ENCODE data around the gene TUT7. TPM values are rescaled to one million over a fixed set of nuclear protein-coding genes. Genes with fewer than 3 reads are reported as not detected.
A peak's percentile ranks its signal among the peaks of the same experiment; 100 is the strongest.
"Not testable (repeated sequence)": the region's sequence is repeated elsewhere in the genome, so short reads cannot be mapped to it uniquely, and the experiment has no call there.

TUT7 gene
- total and polyA plus RNA-seq, 5 donors from 2014 or later = 17.3 to 75.4 (median 23.5) TPM

GRCh38 chr9:86315078-86315477 lies 39.1 kb downstream of the TUT7 start:
- peaks cover 0 to 2% (median 0%) of the 10 kb centered on the region in 7 donors for H3K9me3 Mint-ChIP-seq
- Histone ChIP-seq H3K36me3 (ENCODE audit: control insufficient read depth, insufficient read depth, low read length) (peaks cover 82% of the 10 kb centered on the region), H3K4me3 (ENCODE audit: low read depth, low read length) (no peak overlapping the region), H3K27me3 (ENCODE audit: control insufficient read depth, insufficient read depth, low read length) (no peaks in the 10 kb centered on the region), H3K27ac (ENCODE audit: insufficient read depth, low read length, poor library complexity, severe bottlenecking) (no peak overlapping the region), H3K4me1 (ENCODE audit: control insufficient read depth, insufficient read depth, low read length, poor library complexity, severe bottlenecking) (no peaks in the 10 kb centered on the region), H3K9me3 (ENCODE audit: control insufficient read depth in 2 of 2, low read length in 2 of 2) (no peaks in the 10 kb centered on the region)
- ATAC-seq (ENCODE audit: low read depth in 2 of 2) (no peak), DNase-seq (no peak)
- H3K36me3 Mint-ChIP-seq = peaks cover 62% of the 10 kb centered on the region
- H3K4me1 Mint-ChIP-seq = peaks cover 0 to 5% (median under 1%) of the 10 kb centered on the region in 4 donors
- H3K4me3 Mint-ChIP-seq = no peak overlapping the region
- no peaks in the 10 kb centered on the region for H3K27me3 Mint-ChIP-seq
- no peak overlapping the region for H3K27ac Mint-ChIP-seq

GRCh38 chr9:86312959-86313358 lies 41.3 kb downstream of the TUT7 start:
- H3K36me3 ChIP-seq (ENCODE audit: control insufficient read depth, insufficient read depth, low read length) = peaks cover 83% of the 10 kb centered on the region
- not testable (repeated sequence) for H3K9me3 ChIP-seq (ENCODE audit: control insufficient read depth in 2 of 2, low read length in 2 of 2); H3K27ac Mint-ChIP-seq; H3K27ac ChIP-seq (ENCODE audit: insufficient read depth, low read length, poor library complexity, severe bottlenecking); ATAC-seq (ENCODE audit: low read depth in 2 of 2); DNase-seq; H3K4me1 Mint-ChIP-seq; H3K4me1 ChIP-seq (ENCODE audit: control insufficient read depth, insufficient read depth, low read length, poor library complexity, severe bottlenecking); H3K4me3 Mint-ChIP-seq; H3K9me3 Mint-ChIP-seq; H3K27me3 ChIP-seq (ENCODE audit: control insufficient read depth, insufficient read depth, low read length); H3K4me3 ChIP-seq (ENCODE audit: low read depth, low read length); H3K27me3 Mint-ChIP-seq
- peaks cover 65% of the 10 kb centered on the region for H3K36me3 Mint-ChIP-seq

- DNase-seq (no peak), ATAC-seq (ENCODE audit: low read depth in 2 of 2) (no peak)
- peaks cover 8 to 17% (median 9%) of the 10 kb centered on the region in 4 donors for H3K4me1 Mint-ChIP-seq
- Histone ChIP-seq H3K4me3 (ENCODE audit: low read depth, low read length) (no peak overlapping the region), H3K36me3 (ENCODE audit: control insufficient read depth, insufficient read depth, low read length) (peaks cover 82% of the 10 kb centered on the region), H3K27me3 (ENCODE audit: control insufficient read depth, insufficient read depth, low read length) (no peaks in the 10 kb centered on the region), H3K4me1 (ENCODE audit: control insufficient read depth, insufficient read depth, low read length, poor library complexity, severe bottlenecking) (peaks cover 10% of the 10 kb centered on the region), H3K9me3 (ENCODE audit: control insufficient read depth in 2 of 2, low read length in 2 of 2) (no peaks in the 10 kb centered on the region), H3K27ac (ENCODE audit: insufficient read depth, low read length, poor library complexity, severe bottlenecking) (no peak overlapping the region)
- no peak overlapping the region for H3K27ac Mint-ChIP-seq
- peaks cover 56% of the 10 kb centered on the region for H3K36me3 Mint-ChIP-seq
- H3K27me3 Mint-ChIP-seq = no peaks in the 10 kb centered on the region
- H3K4me3 Mint-ChIP-seq = no peak overlapping the region
- H3K9me3 Mint-ChIP-seq = peaks cover 0 to 2% (median 0%) of the 10 kb centered on the region in 7 donors
Observed at GRCh38 chr9:86308687-86309086, 45.5 kb downstream of the TUT7 start.

- Mint-ChIP-seq H3K27me3 (no peaks in the 10 kb centered on the region), H3K36me3 (peaks cover 54% of the 10 kb centered on the region), H3K4me3 (no peak overlapping the region), H3K9me3 (no peaks in the 10 kb centered on the region), H3K27ac (peak overlapping the region; percentile 60 to 79 (median 77)), H3K4me1 (peaks cover 15 to 26% (median 21%) of the 10 kb centered on the region in 4 donors)
- DNase-seq = no peak
- peaks cover 95% of the 10 kb centered on the region for H3K36me3 ChIP-seq (ENCODE audit: control insufficient read depth, insufficient read depth, low read length)
- H3K9me3 ChIP-seq (ENCODE audit: control insufficient read depth in 2 of 2, low read length in 2 of 2) = no peaks in the 10 kb centered on the region
- ATAC-seq (ENCODE audit: low read depth in 2 of 2) = no peak
- peak overlapping the region; percentile 39 for H3K27ac ChIP-seq (ENCODE audit: insufficient read depth, low read length, poor library complexity, severe bottlenecking)
- peaks cover 16% of the 10 kb centered on the region for H3K4me1 ChIP-seq (ENCODE audit: control insufficient read depth, insufficient read depth, low read length, poor library complexity, severe bottlenecking)
- no peaks in the 10 kb centered on the region for H3K27me3 ChIP-seq (ENCODE audit: control insufficient read depth, insufficient read depth, low read length)
- H3K4me3 ChIP-seq (ENCODE audit: low read depth, low read length) = no peak overlapping the region
Observed at GRCh38 chr9:86304236-86304730, 49.9 kb downstream of the TUT7 start.

- Mint-ChIP-seq H3K27ac (peak overlapping the region; percentile 72 to 85 (median 77)), H3K36me3 (peaks cover 53% of the 10 kb centered on the region), H3K4me1 (peaks cover 15 to 26% (median 21%) of the 10 kb centered on the region in 4 donors), H3K4me3 (peak overlapping the region in 3 of 4 donors; percentile 13 to 26 (median 15)), H3K9me3 (no peaks in the 10 kb centered on the region), H3K27me3 (no peaks in the 10 kb centered on the region)
- Histone ChIP-seq H3K9me3 (ENCODE audit: control insufficient read depth in 2 of 2, low read length in 2 of 2) (no peaks in the 10 kb centered on the region), H3K4me1 (ENCODE audit: control insufficient read depth, insufficient read depth, low read length, poor library complexity, severe bottlenecking) (peaks cover 16% of the 10 kb centered on the region), H3K4me3 (ENCODE audit: low read depth, low read length) (peak overlapping the region; percentile 7), H3K27ac (ENCODE audit: insufficient read depth, low read length, poor library complexity, severe bottlenecking) (no peak overlapping the region), H3K27me3 (ENCODE audit: control insufficient read depth, insufficient read depth, low read length) (no peaks in the 10 kb centered on the region), H3K36me3 (ENCODE audit: control insufficient read depth, insufficient read depth, low read length) (peaks cover 96% of the 10 kb centered on the region)
- ATAC-seq (ENCODE audit: low read depth in 2 of 2) = peak; percentile 99 to 100
- DNase-seq = peak; percentile 13 to 81 (median 34)
Observed at GRCh38 chr9:86303316-86303975, 50.8 kb downstream of the TUT7 start.

GRCh38 chr9:86301686-86302085 lies 52.5 kb downstream of the TUT7 start:
- H3K27ac Mint-ChIP-seq = peak overlapping the region in 2 of 3 donors; percentile 59 to 69
- H3K27me3 Mint-ChIP-seq = no peaks in the 10 kb centered on the region
- H3K4me1 Mint-ChIP-seq = peaks cover 15 to 31% (median 29%) of the 10 kb centered on the region in 4 donors

GRCh38 chr9:86300701-86301100 lies 53.5 kb downstream of the TUT7 start:
- DNase-seq (no peak), ATAC-seq (ENCODE audit: low read depth in 2 of 2) (no peak)
- Mint-ChIP-seq H3K4me1 (peaks cover 15 to 31% (median 29%) of the 10 kb centered on the region in 4 donors), H3K9me3 (no peaks in the 10 kb centered on the region), H3K4me3 (no peak overlapping the region), H3K27me3 (no peaks in the 10 kb centered on the region), H3K36me3 (peaks cover 61% of the 10 kb centered on the region), H3K27ac (peak overlapping the region in 2 of 3 donors; percentile 26 to 87)
- H3K27ac ChIP-seq (ENCODE audit: insufficient read depth, low read length, poor library complexity, severe bottlenecking) = no peak overlapping the region
- H3K4me1 ChIP-seq (ENCODE audit: control insufficient read depth, insufficient read depth, low read length, poor library complexity, severe bottlenecking) = peaks cover 16% of the 10 kb centered on the region
- no peak overlapping the region for H3K4me3 ChIP-seq (ENCODE audit: low read depth, low read length)
- H3K36me3 ChIP-seq (ENCODE audit: control insufficient read depth, insufficient read depth, low read length) = peaks cover 91% of the 10 kb centered on the region
- no peaks in the 10 kb centered on the region for H3K27me3 ChIP-seq (ENCODE audit: control insufficient read depth, insufficient read depth, low read length)
- H3K9me3 ChIP-seq (ENCODE audit: control insufficient read depth in 2 of 2, low read length in 2 of 2) = no peaks in the 10 kb centered on the region

More at GRCh38 chr9:86301686-86302085, 52.5 kb downstream of the TUT7 start:
- H3K36me3 ChIP-seq (ENCODE audit: control insufficient read depth, insufficient read depth, low read length) = peaks cover 96% of the 10 kb centered on the region
- no peaks in the 10 kb centered on the region for H3K27me3 ChIP-seq (ENCODE audit: control insufficient read depth, insufficient read depth, low read length)
- peaks cover 58% of the 10 kb centered on the region for H3K36me3 Mint-ChIP-seq
- H3K9me3 Mint-ChIP-seq = no peaks in the 10 kb centered on the region
- no peak for ATAC-seq (ENCODE audit: low read depth in 2 of 2)
- no peaks in the 10 kb centered on the region for H3K9me3 ChIP-seq (ENCODE audit: control insufficient read depth in 2 of 2, low read length in 2 of 2)
- no peak for DNase-seq
- no peak overlapping the region for H3K4me3 Mint-ChIP-seq
- no peak overlapping the region for H3K27ac ChIP-seq (ENCODE audit: insufficient read depth, low read length, poor library complexity, severe bottlenecking)
- peaks cover 16% of the 10 kb centered on the region for H3K4me1 ChIP-seq (ENCODE audit: control insufficient read depth, insufficient read depth, low read length, poor library complexity, severe bottlenecking)
- no peak overlapping the region for H3K4me3 ChIP-seq (ENCODE audit: low read depth, low read length)

GRCh38 chr9:86298873-86299272 lies 55.3 kb downstream of the TUT7 start:
- H3K36me3 ChIP-seq (ENCODE audit: control insufficient read depth, insufficient read depth, low read length) = peaks cover 85% of the 10 kb centered on the region
- Mint-ChIP-seq H3K4me3 (no peak overlapping the region), H3K36me3 (peaks cover 57% of the 10 kb centered on the region), H3K27me3 (no peaks in the 10 kb centered on the region), H3K9me3 (no peaks in the 10 kb centered on the region), H3K27ac (peak overlapping the region in 1 of 3 donors; percentile 56), H3K4me1 (peaks cover 9 to 25% (median 20%) of the 10 kb centered on the region in 4 donors)
- no peak overlapping the region for H3K4me3 ChIP-seq (ENCODE audit: low read depth, low read length)
- no peaks in the 10 kb centered on the region for H3K27me3 ChIP-seq (ENCODE audit: control insufficient read depth, insufficient read depth, low read length)
- no peaks in the 10 kb centered on the region for H3K9me3 ChIP-seq (ENCODE audit: control insufficient read depth in 2 of 2, low read length in 2 of 2)
- no peak for DNase-seq
- H3K4me1 ChIP-seq (ENCODE audit: control insufficient read depth, insufficient read depth, low read length, poor library complexity, severe bottlenecking) = peaks cover 8% of the 10 kb centered on the region
- no peak for ATAC-seq (ENCODE audit: low read depth in 2 of 2)
- peak overlapping the region; percentile 23 for H3K27ac ChIP-seq (ENCODE audit: insufficient read depth, low read length, poor library complexity, severe bottlenecking)

Data from CD4-positive, CD25-positive, alpha-beta regulatory T cell (primary cell).